AG10803 (cell line): ENCODE measurements around the gene MTMR8.

Source experiments
- DNase-seq: peaks from one replicate; pipeline ENCODE4 v3.0.0; 2010; ENCODE audit warnings: low read depth
- H3K4me3 ChIP-seq: 2 replicates; pipeline ENCODE4 v1.5.1; 2011; ENCODE audit warnings: mild to moderate bottlenecking, low read length, control low read depth
- TF ChIP-seq, protein P1 (sequence below): conservative IDR thresholded peaks from 2 replicates; pipeline ENCODE4 v1.5.1; 2011; ENCODE audit warnings: mild to moderate bottlenecking, low read length, control low read depth, inconsistent platforms

MTMR8 gene

DNA sequence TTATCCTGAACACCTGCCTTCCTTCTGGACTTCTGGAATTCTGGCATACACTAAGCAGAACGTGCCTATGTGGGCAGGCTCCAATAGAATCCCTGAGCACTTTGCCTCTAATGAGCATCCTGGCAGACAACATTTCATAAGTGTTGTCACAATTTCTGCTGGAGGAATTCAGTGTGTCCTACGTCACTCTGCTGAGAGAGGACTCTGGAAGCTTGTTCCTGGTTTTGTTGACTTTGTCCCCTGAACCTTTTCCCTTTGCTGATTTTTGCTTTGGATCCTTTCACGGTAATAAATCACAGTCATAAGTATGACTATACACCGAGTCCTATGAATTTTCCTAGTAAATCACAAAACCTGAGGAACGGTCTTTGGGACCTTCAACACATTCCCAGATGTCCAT, 43.2 kb downstream of the MTMR8 start:
- TF ChIP-seq, protein P1, sequence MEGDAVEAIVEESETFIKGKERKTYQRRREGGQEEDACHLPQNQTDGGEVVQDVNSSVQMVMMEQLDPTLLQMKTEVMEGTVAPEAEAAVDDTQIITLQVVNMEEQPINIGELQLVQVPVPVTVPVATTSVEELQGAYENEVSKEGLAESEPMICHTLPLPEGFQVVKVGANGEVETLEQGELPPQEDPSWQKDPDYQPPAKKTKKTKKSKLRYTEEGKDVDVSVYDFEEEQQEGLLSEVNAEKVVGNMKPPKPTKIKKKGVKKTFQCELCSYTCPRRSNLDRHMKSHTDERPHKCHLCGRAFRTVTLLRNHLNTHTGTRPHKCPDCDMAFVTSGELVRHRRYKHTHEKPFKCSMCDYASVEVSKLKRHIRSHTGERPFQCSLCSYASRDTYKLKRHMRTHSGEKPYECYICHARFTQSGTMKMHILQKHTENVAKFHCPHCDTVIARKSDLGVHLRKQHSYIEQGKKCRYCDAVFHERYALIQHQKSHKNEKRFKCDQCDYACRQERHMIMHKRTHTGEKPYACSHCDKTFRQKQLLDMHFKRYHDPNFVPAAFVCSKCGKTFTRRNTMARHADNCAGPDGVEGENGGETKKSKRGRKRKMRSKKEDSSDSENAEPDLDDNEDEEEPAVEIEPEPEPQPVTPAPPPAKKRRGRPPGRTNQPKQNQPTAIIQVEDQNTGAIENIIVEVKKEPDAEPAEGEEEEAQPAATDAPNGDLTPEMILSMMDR: no peak
- no peak for DNase-seq

DNA sequence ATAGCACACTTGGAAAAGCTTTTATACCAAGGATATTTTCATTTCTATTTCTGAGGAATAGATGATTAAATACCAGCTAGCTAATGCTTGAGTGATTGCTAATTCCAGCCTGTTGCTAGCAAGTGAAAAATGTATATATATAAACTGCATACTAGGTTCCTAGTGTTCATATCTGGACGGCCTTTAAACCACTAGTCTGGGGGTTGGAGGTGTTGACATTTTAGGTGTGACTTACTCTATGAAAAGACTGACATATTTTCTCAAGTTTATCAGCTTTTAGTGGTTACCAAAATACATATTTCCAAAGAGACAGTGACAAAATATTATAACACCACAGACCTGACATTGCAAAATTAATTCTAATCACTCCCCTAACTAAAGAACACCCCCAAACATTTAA, 44.7 kb downstream of the MTMR8 start:
- TF ChIP-seq, protein P1: no peak
- DNase-seq: no peak
- H3K4me3 ChIP-seq: no peak overlapping the region

More for the DNA sequence above, 43.2 kb downstream of the MTMR8 start:
- H3K4me3 ChIP-seq: no peak overlapping the region

DNA sequence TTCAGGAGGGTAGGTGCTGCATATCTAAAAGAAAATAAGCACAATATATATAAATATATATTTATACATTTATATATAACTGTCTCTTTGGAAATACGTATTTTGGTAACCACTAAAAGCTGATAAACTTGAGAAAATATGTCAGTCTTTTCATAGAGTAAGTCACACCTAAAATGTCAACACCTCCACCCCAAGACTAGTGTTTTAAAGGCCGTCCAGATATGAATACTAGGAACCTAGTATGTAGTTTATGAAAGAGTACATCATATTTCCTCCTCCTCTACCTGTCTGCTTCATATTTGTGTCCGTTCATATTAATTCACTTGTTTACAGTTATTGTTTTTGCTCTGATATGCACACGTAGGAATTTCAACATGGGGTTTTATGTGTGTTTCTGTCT, 45.2 kb downstream of the MTMR8 start:
- DNase-seq: no peak
- TF ChIP-seq, protein P1: no peak
- H3K4me3 ChIP-seq: no peak overlapping the region

GRCh38 chrX:64342811-64343210, 52.4 kb downstream of the MTMR8 start:
- TF ChIP-seq, protein P1: no peak
- H3K4me3 ChIP-seq: no peak overlapping the region

GRCh38 chrX:64338296-64338695, 57.0 kb downstream of the MTMR8 start:
- TF ChIP-seq, protein P1: no peak
- DNase-seq: no peak
- H3K4me3 ChIP-seq: no peak overlapping the region

More at GRCh38 chrX:64342811-64343210, 52.4 kb downstream of the MTMR8 start:
- no peak for DNase-seq

GRCh38 chrX:64334467-64334866, 60.8 kb downstream of the MTMR8 start:
- DNase-seq: no peak
- H3K4me3 ChIP-seq: no peak overlapping the region
- TF ChIP-seq, protein P1: no peak

DNA sequence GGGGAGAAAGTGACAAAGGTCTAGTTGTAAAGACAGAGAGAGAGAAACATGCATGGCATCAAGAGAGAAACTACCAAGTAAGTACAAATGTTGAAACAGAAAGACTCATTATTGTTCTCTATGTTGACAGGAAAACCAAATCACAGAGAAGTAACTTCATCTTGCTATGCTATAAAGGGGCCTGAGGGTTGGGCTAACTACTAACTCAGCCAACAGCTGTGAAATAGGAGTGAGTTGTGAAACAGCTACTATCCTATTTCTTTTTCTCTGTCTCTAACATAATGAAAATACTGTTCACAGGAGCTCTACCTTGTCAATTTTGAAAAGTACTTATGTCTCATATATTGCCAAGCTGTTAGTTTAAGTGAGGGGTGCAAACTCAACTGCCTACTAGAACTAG, 65.0 kb downstream of the MTMR8 start:
- TF ChIP-seq, protein P1: no peak
- H3K4me3 ChIP-seq: no peak overlapping the region
- no peak for DNase-seq
